SIG-M5 (cell line): ENCODE data around the gene CLINT1.
"Not testable (repeated sequence)": the region's sequence is repeated elsewhere in the genome, so short reads cannot be mapped to it uniquely, and the experiment has no call there.

Source experiments
- DNase-seq: peaks from one replicate; lab custom pipeline; 2025; lab: John Stamatoyannopoulos, UW

Gene CLINT1

DNA sequence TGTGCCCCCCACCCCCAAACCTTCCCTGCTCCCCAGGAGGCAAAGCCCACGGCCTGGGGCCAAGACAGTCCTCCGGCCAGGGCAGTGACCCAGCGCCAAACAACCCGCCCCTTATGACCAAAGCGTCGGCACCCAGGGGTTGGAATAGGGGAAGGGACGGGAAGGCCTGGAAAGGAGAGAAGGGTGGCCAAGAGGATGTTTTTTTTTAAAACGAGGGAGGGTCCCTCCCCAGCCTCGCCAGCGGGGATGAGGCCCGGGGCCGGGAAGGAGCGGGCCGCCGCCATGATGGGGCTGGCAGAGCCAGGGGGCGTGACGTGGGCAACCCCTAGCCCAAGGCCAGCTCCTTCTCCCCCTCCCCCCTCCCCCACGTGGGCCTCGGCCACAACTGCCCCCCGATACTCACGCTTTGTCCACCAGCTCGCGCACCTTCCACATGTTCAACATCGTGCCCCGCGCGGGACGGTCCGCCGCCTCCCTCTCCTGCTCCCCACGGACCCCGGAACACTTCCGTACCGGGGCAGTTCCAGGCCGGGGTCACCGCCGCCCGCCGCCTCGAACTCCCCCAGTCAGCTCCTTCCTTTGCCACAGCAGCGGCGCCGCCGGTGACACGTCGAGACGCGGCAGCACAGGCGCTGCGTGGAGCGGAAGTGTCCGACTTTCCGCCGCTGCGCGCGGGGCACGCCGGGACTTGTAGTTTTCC lies at the start of gene CLINT1:
Gene CLINT1, minus strand, starts transcription at position 619 of the 700 bp plus-strand sequence. Its CDS starts 175 bp downstream, at position 444.
- peak; percentile 34 for DNase-seq

DNA sequence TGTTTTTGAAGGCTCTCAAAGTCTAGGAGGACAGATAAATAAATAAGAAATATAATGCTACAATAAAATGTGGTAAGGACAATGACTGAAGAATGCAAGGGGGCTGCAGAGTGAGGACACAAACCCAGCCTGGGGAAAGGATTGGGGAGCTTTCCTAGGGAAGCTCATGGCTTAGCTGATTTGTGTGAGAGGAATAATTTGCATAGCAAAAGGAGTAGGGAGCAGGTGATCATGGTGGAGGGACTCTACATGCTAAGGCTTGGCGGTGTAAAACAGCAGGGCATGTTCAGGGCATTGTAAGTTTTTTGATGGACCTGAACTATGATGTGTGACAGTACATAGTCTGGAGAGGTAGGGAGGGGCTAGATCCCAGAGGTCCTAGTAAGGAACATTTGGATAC lies 49.5 kb upstream of the CLINT1 start:
- DNase-seq, result no peak

- DNase-seq, result no peak
These were observed 48.5 kb upstream of the CLINT1 start for GRCh38 chr5:157907479-157907878.

DNA sequence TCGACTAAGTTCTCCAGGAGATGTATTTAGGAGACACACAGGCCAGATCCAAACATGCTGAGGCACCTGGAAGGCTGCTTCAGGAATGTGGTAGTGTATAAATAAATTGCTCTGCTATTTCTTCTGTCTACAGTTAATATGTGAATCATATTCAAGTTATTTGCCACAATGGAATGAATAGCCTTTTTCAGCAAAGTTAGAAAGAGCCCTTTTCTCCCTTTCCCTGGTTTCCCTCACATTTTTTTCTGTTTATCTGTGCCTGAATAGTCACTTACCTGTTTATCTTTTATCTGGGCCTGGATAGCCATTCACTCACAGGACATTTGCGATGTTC lies 44.1 kb upstream of the CLINT1 start:
- no peak for DNase-seq

- DNase-seq, result no peak
These were observed 43.6 kb upstream of the CLINT1 start for GRCh38 chr5:157902449-157903116.

GRCh38 chr5:157900644-157901043 lies 41.7 kb upstream of the CLINT1 start:
- no peak for DNase-seq

DNA sequence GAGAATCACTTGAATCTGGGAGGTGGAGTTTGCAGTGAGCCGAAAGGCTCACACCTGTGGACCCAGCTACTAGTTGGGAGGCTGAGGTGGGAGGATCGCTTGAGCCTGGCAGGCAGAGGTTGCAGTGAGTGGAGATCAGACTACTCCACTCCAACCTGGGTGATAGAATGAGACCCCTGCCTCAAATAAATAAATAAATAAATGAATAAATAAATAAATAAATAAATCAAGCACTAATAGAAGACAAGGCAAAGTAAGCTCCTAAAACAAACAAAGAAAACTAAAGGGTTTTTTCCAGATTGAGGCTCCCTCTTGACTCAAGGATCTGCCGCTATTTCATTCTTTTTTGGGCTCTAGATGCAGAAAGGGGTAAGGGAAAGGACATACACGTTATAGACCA lies 34.7 kb upstream of the CLINT1 start:
- no peak for DNase-seq

GRCh38 chr5:157892974-157893373 lies 34.0 kb upstream of the CLINT1 start:
- no peak for DNase-seq

DNA sequence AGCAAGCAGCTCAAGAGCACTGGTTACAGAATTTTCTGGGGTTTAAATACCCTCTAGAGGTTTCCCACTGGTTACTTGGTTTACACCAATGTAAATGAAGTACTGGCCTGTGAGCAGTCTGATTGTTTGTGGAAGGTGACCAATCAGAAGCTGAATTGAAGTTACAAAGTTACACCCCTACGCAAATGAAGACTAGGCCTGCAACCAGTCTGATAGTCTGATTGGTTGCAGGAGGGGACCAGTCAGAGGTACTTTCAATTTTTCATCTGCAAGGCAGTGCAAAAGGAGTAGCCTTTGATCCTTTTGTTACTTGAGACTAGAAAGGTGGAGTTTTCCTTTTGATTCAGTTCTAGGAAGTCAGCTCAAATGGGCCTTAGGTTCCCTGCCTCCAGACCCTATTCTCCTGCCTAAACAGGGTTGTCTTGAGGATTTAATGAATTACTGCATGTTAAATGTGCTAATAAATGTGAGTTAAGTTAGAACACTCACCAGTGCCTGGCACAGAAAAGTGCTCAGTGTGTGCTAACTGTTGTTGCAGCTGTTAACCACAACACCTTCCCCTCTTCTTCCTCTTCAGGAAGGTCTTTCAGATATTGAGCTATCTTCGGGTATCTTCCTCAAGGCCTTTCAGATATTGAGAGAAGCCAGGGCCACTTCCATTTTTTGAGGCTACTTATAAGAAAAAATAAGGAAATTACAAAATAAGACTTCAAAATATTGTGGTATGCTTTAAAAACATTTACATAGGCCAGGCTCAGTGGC lies 32.1 kb upstream of the CLINT1 start:
- no peak for DNase-seq

- DNase-seq, result no peak
These were observed 30.0 kb upstream of the CLINT1 start for GRCh38 chr5:157888814-157889532.

GRCh38 chr5:157886796-157887380 lies 27.9 kb upstream of the CLINT1 start:
- no peak for DNase-seq

- not testable (repeated sequence) for DNase-seq
These were observed 26.1 kb upstream of the CLINT1 start for GRCh38 chr5:157885051-157885450.

DNA sequence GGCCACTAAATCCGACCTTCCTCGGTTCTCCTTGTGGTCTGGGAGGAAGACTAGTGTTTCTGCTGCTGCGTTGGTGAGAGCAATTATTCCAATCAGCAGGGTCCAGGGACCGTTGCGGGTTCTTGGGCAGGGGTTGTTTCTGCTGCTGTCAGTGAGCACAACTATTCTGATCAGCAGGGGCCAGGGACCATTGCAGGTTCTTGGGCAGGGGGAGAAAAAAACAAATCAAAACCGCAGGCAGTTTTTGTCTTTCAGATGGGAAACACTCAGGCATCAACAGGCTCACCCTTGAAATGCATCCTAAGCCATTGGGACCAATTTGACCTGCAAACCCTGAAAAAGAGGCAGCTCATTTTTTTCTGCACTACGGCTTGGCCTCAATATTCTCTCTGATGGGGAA lies 22.6 kb upstream of the CLINT1 start:
- DNase-seq, result not testable (repeated sequence)

GRCh38 chr5:157877821-157878220 lies 18.9 kb upstream of the CLINT1 start:
- DNase-seq, result no peak

DNA sequence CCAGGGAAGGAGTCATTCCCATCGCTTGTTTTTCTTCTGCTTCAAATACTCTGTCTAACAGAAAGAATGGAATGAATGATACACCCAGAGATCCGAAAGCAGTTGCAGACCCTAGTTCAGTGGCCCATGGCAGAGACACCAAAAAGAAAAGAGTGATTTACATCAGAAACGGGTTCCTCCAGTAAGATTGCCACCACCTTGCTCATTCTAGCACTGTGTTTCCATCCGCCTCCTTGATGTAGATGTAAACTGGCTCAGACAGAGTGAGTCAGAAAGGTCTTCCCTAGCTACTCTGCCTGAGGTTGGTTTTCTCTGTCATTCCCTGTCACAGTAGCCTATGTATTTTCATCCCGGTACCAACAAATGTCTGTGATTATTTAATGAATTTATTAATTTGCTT lies 15.9 kb upstream of the CLINT1 start:
- no peak for DNase-seq

GRCh38 chr5:157870837-157871834 lies 12.2 kb upstream of the CLINT1 start:
- DNase-seq, result no peak

DNA sequence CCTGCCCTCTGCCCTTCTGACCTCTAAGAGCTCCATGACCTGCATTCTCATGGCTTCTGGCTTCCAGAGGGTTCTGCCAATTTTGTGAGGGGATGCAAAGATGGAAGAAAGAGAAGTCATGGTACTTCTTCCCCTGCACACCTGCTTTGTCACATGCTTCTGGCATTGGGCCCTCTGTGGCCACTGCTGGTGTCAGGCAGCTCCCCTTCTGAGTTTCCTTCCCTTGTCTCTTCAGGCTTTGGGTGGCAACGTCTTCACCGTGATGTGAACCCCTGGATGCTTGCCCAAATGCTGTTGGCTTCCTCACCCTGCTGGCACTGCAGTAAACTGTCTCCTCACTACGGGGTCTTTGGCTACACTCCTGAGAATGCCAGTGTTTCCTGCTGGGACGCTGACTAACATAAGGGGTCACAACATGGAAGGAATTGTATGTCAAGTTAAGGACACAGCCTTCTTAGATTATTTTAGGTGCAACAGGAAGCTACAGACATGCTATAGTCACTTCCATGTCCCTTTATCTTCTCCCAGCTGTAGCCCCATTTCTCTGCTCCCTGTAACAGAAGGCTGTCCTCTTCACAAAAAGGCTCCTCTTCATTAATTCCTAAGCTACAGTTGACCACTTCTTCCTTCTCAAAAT lies 8.9 kb upstream of the CLINT1 start:
- no peak for DNase-seq

DNA sequence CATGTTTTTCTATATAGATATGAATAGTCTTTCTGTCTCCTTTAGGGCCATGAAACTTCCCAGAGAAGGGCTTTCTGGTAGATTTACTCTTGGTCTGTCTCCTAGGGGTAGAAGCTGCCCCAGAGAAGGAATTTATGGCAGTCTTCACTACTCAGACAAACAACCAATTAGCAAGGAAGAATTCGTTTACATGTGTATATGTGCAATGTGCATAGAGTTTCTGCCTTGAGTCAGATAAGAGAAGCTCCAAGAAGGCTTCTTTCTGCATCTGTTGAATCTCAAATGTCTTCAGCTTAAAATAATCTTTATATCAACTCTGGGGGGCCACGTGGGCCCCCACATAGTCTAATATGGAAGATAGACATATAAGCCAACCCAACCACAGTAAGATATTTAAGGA lies 7.6 kb upstream of the CLINT1 start:
- no peak for DNase-seq

- no peak for DNase-seq
These were observed 6.8 kb upstream of the CLINT1 start for GRCh38 chr5:157865781-157866180.

DNA sequence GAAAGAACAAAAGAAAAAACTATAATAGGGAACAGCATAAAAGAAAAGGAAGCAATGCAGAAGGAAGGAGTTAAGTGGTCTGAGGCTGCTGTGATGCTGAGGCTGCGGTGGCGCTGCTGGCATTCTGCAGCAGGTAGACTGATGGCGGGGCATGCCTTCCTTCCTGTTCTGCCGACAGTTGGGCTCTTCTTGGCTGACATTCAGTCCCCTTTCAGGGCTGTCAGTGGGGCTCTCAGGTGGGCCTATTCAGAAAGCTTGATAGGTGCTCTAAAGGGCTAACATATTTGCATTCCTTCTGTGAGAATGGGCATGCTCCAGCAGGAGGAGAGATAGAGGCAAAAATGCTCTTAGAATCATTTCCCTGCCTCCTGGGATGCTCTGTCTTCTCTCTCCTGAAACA lies 5.1 kb upstream of the CLINT1 start:
- DNase-seq, result no peak
